Measurements from ENCODE around the gene LTBP2.

DNA sequence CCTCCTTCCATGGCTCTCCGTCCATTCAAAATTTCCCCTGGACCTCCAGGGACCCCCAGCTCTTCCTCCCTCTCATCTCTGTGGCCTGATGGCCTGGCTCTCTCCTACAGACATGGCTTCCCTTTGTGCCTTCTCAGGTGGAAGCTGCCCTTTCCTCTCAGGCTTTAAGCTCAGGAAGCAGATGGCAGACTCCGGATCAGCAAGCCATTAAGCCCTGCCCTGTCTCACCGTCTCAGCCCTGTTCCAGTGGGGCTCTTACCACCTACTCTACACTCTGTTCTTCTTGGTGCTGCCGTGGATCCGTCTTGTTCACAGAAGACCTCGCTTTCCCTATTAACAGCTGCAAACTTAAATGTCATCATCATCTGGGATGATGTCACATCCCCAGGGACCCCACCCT lies 152.1 kb downstream of the LTBP2 start:
- TF ChIP-seq, protein P1, sequence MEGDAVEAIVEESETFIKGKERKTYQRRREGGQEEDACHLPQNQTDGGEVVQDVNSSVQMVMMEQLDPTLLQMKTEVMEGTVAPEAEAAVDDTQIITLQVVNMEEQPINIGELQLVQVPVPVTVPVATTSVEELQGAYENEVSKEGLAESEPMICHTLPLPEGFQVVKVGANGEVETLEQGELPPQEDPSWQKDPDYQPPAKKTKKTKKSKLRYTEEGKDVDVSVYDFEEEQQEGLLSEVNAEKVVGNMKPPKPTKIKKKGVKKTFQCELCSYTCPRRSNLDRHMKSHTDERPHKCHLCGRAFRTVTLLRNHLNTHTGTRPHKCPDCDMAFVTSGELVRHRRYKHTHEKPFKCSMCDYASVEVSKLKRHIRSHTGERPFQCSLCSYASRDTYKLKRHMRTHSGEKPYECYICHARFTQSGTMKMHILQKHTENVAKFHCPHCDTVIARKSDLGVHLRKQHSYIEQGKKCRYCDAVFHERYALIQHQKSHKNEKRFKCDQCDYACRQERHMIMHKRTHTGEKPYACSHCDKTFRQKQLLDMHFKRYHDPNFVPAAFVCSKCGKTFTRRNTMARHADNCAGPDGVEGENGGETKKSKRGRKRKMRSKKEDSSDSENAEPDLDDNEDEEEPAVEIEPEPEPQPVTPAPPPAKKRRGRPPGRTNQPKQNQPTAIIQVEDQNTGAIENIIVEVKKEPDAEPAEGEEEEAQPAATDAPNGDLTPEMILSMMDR (IDR thresholded peaks at IDR 0.05): no peak
- no peak for TF ChIP-seq POLR2A (IDR thresholded peaks at IDR 0.05)

Data from testis (tissue), 2 donors.